Kidney epithelial cell (primary cell): ENCODE measurements around the gene GAA. TPM values are rescaled to one million over a fixed set of nuclear protein-coding genes. Genes with fewer than 3 reads are reported as not detected.
A peak's percentile ranks its signal among the peaks of the same experiment; 100 is the strongest.

Source experiments
- DNase-seq: peaks from one replicate; pipeline ENCODE4 v3.0.0-alpha.2; 2010; ENCODE audit warnings: low read depth
- H3K27me3 ChIP-seq: 2 replicates; pipeline ENCODE4 v1.6.0; 2011; ENCODE audit warnings: low read length; ENCODE audit not compliant: control insufficient read depth, insufficient read depth
- H3K36me3 ChIP-seq: 2 replicates; pipeline ENCODE4 v1.5.1; 2011; ENCODE audit warnings: low read length; ENCODE audit not compliant: control insufficient read depth, insufficient read depth
- H3K4me3 ChIP-seq: 2 replicates; pipeline ENCODE4 v1.5.1; 2011; ENCODE audit warnings: low read depth, mild to moderate bottlenecking, control low read depth, low read length
- CTCF ChIP-seq: IDR thresholded peaks from 2 replicates; pipeline ENCODE4 v1.5.1; 2011; ENCODE audit warnings: mild to moderate bottlenecking, moderate library complexity, low read length, control low read depth, inconsistent platforms; ENCODE audit not compliant: insufficient read depth, poor library complexity, severe bottlenecking
- total RNA-seq: library from RNA; depleted of rRNA; stranded (reverse); fragments of >200 nt; gene quantifications from 2 replicates; pipeline ENCODE4 v1.2.3, GENCODE V29; 2015

Gene GAA
- total RNA-seq, 1 donor from 2014 or later = 60.9 TPM

GRCh38 chr17:80067393-80067986, 33.9 kb upstream of the GAA start:
- TF ChIP-seq CTCF = no peak
- DNase-seq = no peak
- Histone ChIP-seq H3K27me3 (no peaks in the 10 kb centered on the region), H3K4me3 (no peak overlapping the region), H3K36me3 (no peaks in the 10 kb centered on the region)

- no peak for TF ChIP-seq CTCF
- Histone ChIP-seq H3K36me3 (no peaks in the 10 kb centered on the region), H3K27me3 (no peaks in the 10 kb centered on the region), H3K4me3 (no peak overlapping the region)
- peak; percentile 48 for DNase-seq
Measured at GRCh38 chr17:80068301-80069222, 32.8 kb upstream of the GAA start.

- no peaks in the 10 kb centered on the region for H3K27me3 ChIP-seq
- no peak for TF ChIP-seq CTCF
- no peak for DNase-seq
- H3K36me3 ChIP-seq = no peaks in the 10 kb centered on the region
- no peak overlapping the region for H3K4me3 ChIP-seq
Measured at GRCh38 chr17:80070375-80071115, 30.8 kb upstream of the GAA start.

- no peak for TF ChIP-seq CTCF
- Histone ChIP-seq H3K27me3 (no peaks in the 10 kb centered on the region), H3K4me3 (no peak overlapping the region), H3K36me3 (no peaks in the 10 kb centered on the region)
- DNase-seq = no peak
Measured at GRCh38 chr17:80071116-80071841, 30.1 kb upstream of the GAA start.

- no peak for DNase-seq
- H3K36me3 ChIP-seq = no peaks in the 10 kb centered on the region
- TF ChIP-seq CTCF = no peak
- H3K27me3 ChIP-seq = no peaks in the 10 kb centered on the region
- no peak overlapping the region for H3K4me3 ChIP-seq
Measured at GRCh38 chr17:80072410-80072809, 29.0 kb upstream of the GAA start.
